Measurements from ENCODE around the gene GLIS2.

Gene GLIS2

DNA sequence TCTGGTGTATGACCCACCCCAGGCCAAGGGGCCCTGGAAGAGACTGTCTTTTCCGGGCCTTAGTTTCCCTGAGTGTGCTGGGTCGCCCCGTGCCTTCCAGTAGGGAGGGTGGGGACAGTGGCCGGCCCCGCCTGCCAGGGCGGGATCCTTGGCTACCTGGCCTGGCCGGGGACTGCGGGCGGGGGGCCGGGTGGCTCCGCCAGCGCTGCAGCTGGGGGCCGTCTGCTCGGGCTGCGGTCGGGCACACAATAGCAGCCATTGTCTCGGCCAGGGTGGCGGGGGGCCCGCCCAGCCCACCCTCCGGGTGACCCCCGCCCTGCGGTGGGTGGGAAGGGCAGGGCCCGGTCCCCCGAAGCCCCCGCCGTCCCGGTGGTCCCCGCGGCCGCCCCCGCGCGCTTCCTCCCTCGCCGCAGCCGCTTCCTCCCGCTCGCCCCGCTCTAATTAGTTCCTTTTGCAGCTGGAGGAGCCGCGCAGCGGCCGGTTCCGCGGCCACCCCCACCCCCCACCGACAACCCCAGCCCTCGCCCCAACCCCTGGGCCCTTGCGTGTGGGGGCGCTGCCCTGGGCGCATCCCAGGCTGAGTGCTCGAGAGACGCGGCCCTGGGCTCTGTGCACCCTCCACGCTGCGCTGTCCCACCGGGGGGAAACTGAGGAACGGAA, 11.6 kb downstream of the GLIS2 start:
- Histone ChIP-seq H3K4me3 (replicated peaks; ENCODE audit: insufficient read depth, low read length) (peak overlapping the region; percentile 54), H3K27me3 (ENCODE audit: insufficient read depth, poor library complexity, severe bottlenecking) (no peaks in the 10 kb centered on the region), H3K27ac (replicated peaks) (no peak overlapping the region)
- TF ChIP-seq, protein P1, sequence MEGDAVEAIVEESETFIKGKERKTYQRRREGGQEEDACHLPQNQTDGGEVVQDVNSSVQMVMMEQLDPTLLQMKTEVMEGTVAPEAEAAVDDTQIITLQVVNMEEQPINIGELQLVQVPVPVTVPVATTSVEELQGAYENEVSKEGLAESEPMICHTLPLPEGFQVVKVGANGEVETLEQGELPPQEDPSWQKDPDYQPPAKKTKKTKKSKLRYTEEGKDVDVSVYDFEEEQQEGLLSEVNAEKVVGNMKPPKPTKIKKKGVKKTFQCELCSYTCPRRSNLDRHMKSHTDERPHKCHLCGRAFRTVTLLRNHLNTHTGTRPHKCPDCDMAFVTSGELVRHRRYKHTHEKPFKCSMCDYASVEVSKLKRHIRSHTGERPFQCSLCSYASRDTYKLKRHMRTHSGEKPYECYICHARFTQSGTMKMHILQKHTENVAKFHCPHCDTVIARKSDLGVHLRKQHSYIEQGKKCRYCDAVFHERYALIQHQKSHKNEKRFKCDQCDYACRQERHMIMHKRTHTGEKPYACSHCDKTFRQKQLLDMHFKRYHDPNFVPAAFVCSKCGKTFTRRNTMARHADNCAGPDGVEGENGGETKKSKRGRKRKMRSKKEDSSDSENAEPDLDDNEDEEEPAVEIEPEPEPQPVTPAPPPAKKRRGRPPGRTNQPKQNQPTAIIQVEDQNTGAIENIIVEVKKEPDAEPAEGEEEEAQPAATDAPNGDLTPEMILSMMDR (IDR thresholded peaks at IDR 0.05; ENCODE audit: insufficient read depth, low read length): no peak
- TF ChIP-seq POLR2AphosphoS5 (IDR thresholded peaks at IDR 0.05; ENCODE audit: low read depth): no peak
- no peak for TF ChIP-seq SPI1 (IDR thresholded peaks at IDR 0.05; ENCODE audit: borderline replicate concordance, low read depth)
- TF ChIP-seq, protein P2, sequence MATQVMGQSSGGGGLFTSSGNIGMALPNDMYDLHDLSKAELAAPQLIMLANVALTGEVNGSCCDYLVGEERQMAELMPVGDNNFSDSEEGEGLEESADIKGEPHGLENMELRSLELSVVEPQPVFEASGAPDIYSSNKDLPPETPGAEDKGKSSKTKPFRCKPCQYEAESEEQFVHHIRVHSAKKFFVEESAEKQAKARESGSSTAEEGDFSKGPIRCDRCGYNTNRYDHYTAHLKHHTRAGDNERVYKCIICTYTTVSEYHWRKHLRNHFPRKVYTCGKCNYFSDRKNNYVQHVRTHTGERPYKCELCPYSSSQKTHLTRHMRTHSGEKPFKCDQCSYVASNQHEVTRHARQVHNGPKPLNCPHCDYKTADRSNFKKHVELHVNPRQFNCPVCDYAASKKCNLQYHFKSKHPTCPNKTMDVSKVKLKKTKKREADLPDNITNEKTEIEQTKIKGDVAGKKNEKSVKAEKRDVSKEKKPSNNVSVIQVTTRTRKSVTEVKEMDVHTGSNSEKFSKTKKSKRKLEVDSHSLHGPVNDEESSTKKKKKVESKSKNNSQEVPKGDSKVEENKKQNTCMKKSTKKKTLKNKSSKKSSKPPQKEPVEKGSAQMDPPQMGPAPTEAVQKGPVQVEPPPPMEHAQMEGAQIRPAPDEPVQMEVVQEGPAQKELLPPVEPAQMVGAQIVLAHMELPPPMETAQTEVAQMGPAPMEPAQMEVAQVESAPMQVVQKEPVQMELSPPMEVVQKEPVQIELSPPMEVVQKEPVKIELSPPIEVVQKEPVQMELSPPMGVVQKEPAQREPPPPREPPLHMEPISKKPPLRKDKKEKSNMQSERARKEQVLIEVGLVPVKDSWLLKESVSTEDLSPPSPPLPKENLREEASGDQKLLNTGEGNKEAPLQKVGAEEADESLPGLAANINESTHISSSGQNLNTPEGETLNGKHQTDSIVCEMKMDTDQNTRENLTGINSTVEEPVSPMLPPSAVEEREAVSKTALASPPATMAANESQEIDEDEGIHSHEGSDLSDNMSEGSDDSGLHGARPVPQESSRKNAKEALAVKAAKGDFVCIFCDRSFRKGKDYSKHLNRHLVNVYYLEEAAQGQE (IDR thresholded peaks at IDR 0.05; ENCODE audit: insufficient replicate concordance, low read depth): no peak
- TF ChIP-seq GABPA (IDR thresholded peaks at IDR 0.05; ENCODE audit: low read depth): no peak
- no peak for DNase-seq (ENCODE audit: low read depth in 1 of 2, low spot score in 1 of 2)

DNA sequence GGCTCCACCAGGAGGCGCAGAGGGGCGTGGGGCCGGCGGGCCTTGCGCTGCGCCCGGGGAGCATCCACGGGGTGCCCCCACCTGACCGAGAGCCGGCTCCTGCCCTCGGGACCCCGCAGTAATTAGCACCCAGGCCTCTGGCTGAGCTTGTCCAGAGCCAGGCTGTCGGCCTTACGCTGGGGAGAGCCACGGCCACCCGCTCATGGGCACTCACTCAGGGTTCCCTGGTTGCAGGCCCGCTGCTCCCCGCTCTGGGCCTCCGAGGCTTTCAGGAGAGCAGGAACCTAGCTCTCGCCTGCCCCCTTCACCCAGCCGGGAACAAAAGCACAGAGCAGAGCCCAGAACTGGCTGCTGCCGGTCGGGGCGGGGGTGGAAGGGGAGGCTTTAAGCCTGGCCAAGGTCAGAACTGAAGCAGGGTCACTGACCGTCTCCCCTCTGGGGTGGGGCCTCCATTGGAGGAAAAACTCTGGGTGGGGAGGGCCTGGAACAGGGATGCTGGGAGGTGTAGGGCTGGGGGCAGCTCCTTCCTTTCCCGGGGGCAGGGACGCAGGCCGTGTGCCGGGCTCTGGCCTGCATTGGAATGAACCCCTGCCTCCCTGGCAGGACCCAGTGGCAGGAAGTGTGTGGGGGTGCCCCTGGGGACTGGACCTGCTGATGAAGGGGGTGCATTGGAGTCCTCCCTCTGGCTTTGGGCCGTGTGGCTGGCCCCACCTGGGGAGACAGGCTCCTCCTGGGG, 12.3 kb downstream of the GLIS2 start:
- Histone ChIP-seq H3K27ac (replicated peaks) (no peak overlapping the region), H3K4me3 (replicated peaks; ENCODE audit: insufficient read depth, low read length) (peak overlapping the region; percentile 54), H3K27me3 (ENCODE audit: insufficient read depth, poor library complexity, severe bottlenecking) (peaks cover 3% of the 10 kb centered on the region)
- peak in 1 of 2 experiments; percentile 83 for DNase-seq (ENCODE audit: low read depth in 1 of 2, low spot score in 1 of 2)
- no peak for TF ChIP-seq SPI1 (IDR thresholded peaks at IDR 0.05; ENCODE audit: borderline replicate concordance, low read depth)
- TF ChIP-seq, protein P1 (IDR thresholded peaks at IDR 0.05; ENCODE audit: insufficient read depth, low read length): peak; percentile 36

DNA sequence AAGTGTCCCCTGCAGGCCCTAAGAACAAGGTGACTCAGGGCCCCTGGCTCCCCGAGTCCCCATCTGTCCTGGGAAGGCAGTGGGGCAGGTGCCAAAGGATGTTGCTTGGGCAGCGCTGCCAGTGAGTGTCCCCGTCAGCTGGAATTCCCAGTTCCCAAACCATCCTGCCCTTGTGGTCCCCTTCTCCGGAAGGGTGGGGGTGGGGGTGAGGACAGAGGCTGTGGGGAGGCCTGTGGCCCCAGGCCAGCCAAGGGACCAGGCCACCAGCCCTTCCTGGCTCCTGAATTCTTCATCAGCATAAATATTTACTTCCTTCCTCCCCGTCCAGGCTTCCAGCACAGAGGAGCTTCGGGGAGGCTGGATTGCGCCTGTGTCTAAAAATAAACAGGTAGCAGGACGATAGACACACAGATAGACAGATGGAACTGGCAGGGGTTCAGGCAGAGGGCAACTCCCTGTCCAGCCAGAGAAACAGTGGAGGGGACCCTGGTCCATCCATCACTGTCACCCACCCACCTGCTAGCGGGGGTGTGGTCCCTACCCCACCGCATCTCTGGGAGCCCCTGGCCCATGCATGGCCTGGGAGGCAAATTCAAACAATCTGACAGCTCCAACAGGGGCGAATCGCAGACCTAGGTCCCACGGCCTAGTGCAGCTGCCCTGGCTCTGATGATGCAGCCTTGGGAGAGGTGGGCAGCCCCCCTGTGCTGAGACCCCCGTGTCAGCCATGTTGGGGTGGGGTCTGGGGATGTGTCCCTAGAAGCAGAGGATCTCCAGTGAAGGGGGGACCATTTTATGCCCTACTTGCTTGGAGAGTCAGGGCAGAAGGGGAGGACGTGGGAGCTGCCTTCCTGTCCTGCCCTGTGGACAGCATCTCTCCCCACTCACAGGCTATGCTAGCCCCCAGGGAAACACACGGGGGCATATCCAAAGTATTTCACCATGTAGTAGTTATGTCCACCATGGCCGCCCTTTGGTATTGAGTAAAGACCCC, 13.2 kb downstream of the GLIS2 start:
- TF ChIP-seq SPI1 (IDR thresholded peaks at IDR 0.05; ENCODE audit: borderline replicate concordance, low read depth) (no peak), POLR2AphosphoS5 (IDR thresholded peaks at IDR 0.05; ENCODE audit: low read depth) (no peak), GABPA (IDR thresholded peaks at IDR 0.05; ENCODE audit: low read depth) (no peak)
- TF ChIP-seq, protein P2 (IDR thresholded peaks at IDR 0.05; ENCODE audit: insufficient replicate concordance, low read depth): no peak
- TF ChIP-seq, protein P1 (IDR thresholded peaks at IDR 0.05; ENCODE audit: insufficient read depth, low read length): no peak
- no peak overlapping the region for H3K4me3 ChIP-seq (replicated peaks; ENCODE audit: insufficient read depth, low read length)
- no peak overlapping the region for H3K27ac ChIP-seq (replicated peaks)
- peaks cover 3% of the 10 kb centered on the region for H3K27me3 ChIP-seq (ENCODE audit: insufficient read depth, poor library complexity, severe bottlenecking)
- DNase-seq (ENCODE audit: low read depth in 1 of 2, low spot score in 1 of 2): no peak

All from HL-60 (cell line).